NB4 (cell line): ENCODE data around the gene TRIM22.

Experiments
- CTCF ChIP-seq: IDR thresholded peaks from one replicate; pipeline ENCODE4 v1.5.1; 2012; ENCODE audit warnings: low read depth, low read length
- MAX ChIP-seq: IDR thresholded peaks from 2 replicates; pipeline ENCODE4 v1.6.1; 2011; ENCODE audit warnings: low read depth, low read length

GRCh38 chr11:5639953-5640352 lies 49.6 kb upstream of the TRIM22 start:
- no peak for TF ChIP-seq CTCF
- no peak for TF ChIP-seq MAX
